K562 (cell line): ENCODE data around the gene PLK5. TPM values are rescaled to one million over a fixed set of nuclear protein-coding genes. Genes with fewer than 3 reads are reported as not detected.

Experiments
- ATAC-seq: fragments of 200-7000 bp; cut with Tn5 transposase; 3 replicates; pipeline ENCODE4 v1.9.1; 2020; ENCODE audit warnings: moderate library complexity
- BruUV-seq: library from RNA; stranded (reverse); fragments of 400-500 nt; replicated peaks from 2 replicates; lab custom pipeline; 2021; lab: Mats Ljungman, UMichigan
- CTCF ChIA-PET: fragments of 300-600 bp; formaldehyde crosslinking; extraction: SDS; loops from one replicate; lab custom pipeline; 2021; ENCODE audit warnings: low intra/inter-chr PET ratio; lab: Yijun Ruan, JAX
- POLR2A ChIA-PET: fragments of 300-600, 350-650 bp; sonication (Branson Sonifier 250); formaldehyde crosslinking; extraction: SDS; loops from one replicate; lab custom pipeline; 2021; ENCODE audit warnings: antibody characterized with exemption, inconsistent platforms; lab: Yijun Ruan, JAX
- DNase-seq, 4 experiments: peaks; one replicate each; pipeline versions ENCODE4 v3.0.0 to v3.0.0-alpha.2; 2011 to 2018; ENCODE audit warnings: low spot score in 3 of 4, mixed read lengths in 3 of 4; ENCODE audit errors: extremely low read depth in 1 of 4
- FAIRE-seq: peaks from 2 replicates; lab custom pipeline; 2011; peaks lifted over from hg19 to GRCh38; lab: Jason Lieb, UNC
- H2AFZ ChIP-seq: 2 replicates; pipeline ENCODE4 v1.6.0; 2011; ENCODE audit warnings: low read depth, low read length, control low read depth, inconsistent platforms
- H3K27ac ChIP-seq: fragments of 200-600 bp; 3 replicates; pipeline ENCODE4 v1.8.0; 2011; ENCODE audit warnings: low read depth, mild to moderate bottlenecking, control low read depth, inconsistent platforms, low read length, moderate library complexity, mixed read lengths; ENCODE audit errors: extremely low read depth
- H3K27me3 ChIP-seq, 2 experiments: fragments of 300-600 bp in 1 of 2; 2 replicates in 1 of 2; 3 replicates in 1 of 2; pipeline versions ENCODE4 v1.6.0 to v1.8.0; 2011; ENCODE audit warnings: inconsistent platforms in 2 of 2, low read length in 2 of 2, mild to moderate bottlenecking in 1 of 2, mixed read lengths in 1 of 2, moderate library complexity in 1 of 2; ENCODE audit not compliant: control insufficient read depth in 2 of 2, insufficient read depth in 2 of 2
- H3K36me3 ChIP-seq: fragments of 300-600 bp; 3 replicates; pipeline ENCODE4 v1.8.0; 2011; ENCODE audit warnings: mild to moderate bottlenecking, low read length, inconsistent platforms; ENCODE audit not compliant: control insufficient read depth, insufficient read depth
- H3K4me1 ChIP-seq, 2 experiments: fragments of 200-600 bp in 1 of 2; replicated peaks in 1 of 2; 2 replicates in 1 of 2; 3 replicates in 1 of 2; pipeline versions ENCODE4 v1.5.1 to v1.8.0; 2011; ENCODE audit warnings: inconsistent platforms in 2 of 2, low read length in 2 of 2, mild to moderate bottlenecking in 1 of 2, mixed read lengths in 1 of 2, moderate library complexity in 1 of 2; ENCODE audit not compliant: control insufficient read depth in 2 of 2, insufficient read depth in 2 of 2
- H3K4me2 ChIP-seq: 2 replicates; pipeline ENCODE4 v1.6.1; 2011; ENCODE audit warnings: low read length, control low read depth, inconsistent platforms, mixed read lengths; ENCODE audit not compliant: insufficient read depth
- H3K4me3 ChIP-seq: fragments of 200-600 bp; sonication (generic), shearing (Covaris generic); 2 replicates; pipeline ENCODE4 v1.5.1; 2016; ENCODE audit warnings: control low read depth, inconsistent platforms
- H3K79me2 ChIP-seq: fragments of 200-600 bp; 3 replicates; pipeline ENCODE4 v1.8.0; 2011; ENCODE audit warnings: low read length, inconsistent platforms; ENCODE audit not compliant: control insufficient read depth, insufficient read depth
- H3K9ac ChIP-seq, 2 experiments: 2 replicates each; pipeline versions ENCODE4 v1.6.0 to v1.6.1; 2011; ENCODE audit warnings: low read depth in 2 of 2, low read length in 2 of 2, control low read depth in 1 of 2, inconsistent platforms in 1 of 2, mild to moderate bottlenecking in 1 of 2, mixed read lengths in 1 of 2; ENCODE audit not compliant: insufficient read depth in 1 of 2
- H3K9me1 ChIP-seq: one replicate; pipeline ENCODE4 v1.6.0; 2011; ENCODE audit warnings: inconsistent platforms, mild to moderate bottlenecking, low read length, moderate library complexity; ENCODE audit not compliant: control insufficient read depth, insufficient read depth
- H3K9me3 ChIP-seq: replicated peaks from 2 replicates; pipeline ENCODE4 v1.5.1; 2011; ENCODE audit warnings: low read depth, low read length, inconsistent platforms; ENCODE audit not compliant: control insufficient read depth, insufficient read depth
- H4K20me1 ChIP-seq: replicated peaks from 2 replicates; pipeline ENCODE4 v1.6.1; 2011; ENCODE audit warnings: low read length, inconsistent platforms, mixed read lengths; ENCODE audit not compliant: control insufficient read depth, insufficient read depth
- ATF4 ChIP-seq: fragments of 450-650 bp; formaldehyde crosslinking; IDR thresholded peaks from 2 replicates; pipeline ENCODE4 v1.4.0; 2022; ENCODE audit warnings: mild to moderate bottlenecking, moderate library complexity
- ELK3 ChIP-seq: fragments of 450-650 bp; formaldehyde crosslinking; IDR thresholded peaks from 2 replicates; pipeline ENCODE4 v1.4.0; 2020; ENCODE audit warnings: mild to moderate bottlenecking
- GABPB1 ChIP-seq: sonication (generic); formaldehyde crosslinking; IDR thresholded peaks from 2 replicates; pipeline ENCODE4 v1.8.0; 2022; ENCODE audit warnings: mild to moderate bottlenecking, missing genetic modification reagents
- HIVEP1 ChIP-seq: fragments of 250-450 bp; sonication (Bioruptor Pico); IDR thresholded peaks from 2 replicates; pipeline ENCODE4 v1.4.0; 2020; ENCODE audit warnings: mild to moderate bottlenecking
- ILF3 ChIP-seq: fragments of 450-650 bp; IDR thresholded peaks from 2 replicates; pipeline ENCODE4 v1.6.1; 2018; ENCODE audit warnings: antibody characterized with exemption, mild to moderate bottlenecking, moderate library complexity, borderline replicate concordance
- MED1 ChIP-seq: sonication (generic); formaldehyde crosslinking; IDR thresholded peaks from 2 replicates; pipeline ENCODE4 v1.8.1; 2023; ENCODE audit warnings: missing genetic modification reagents, borderline replicate concordance
- PTRF ChIP-seq: fragments of 450-650 bp; IDR thresholded peaks from 2 replicates; pipeline ENCODE4 v1.6.1; 2016; ENCODE audit warnings: mild to moderate bottlenecking, missing genetic modification characterization, missing compliant biosample characterization
- SFPQ ChIP-seq: fragments of 200-400 bp; formaldehyde crosslinking; IDR thresholded peaks from 2 replicates; pipeline ENCODE4 v1.6.1; 2017; ENCODE audit warnings: mild to moderate bottlenecking, low read depth, low read length, moderate library complexity
- SMAD1 ChIP-seq: fragments of 150-350 bp; IDR thresholded peaks from 2 replicates; pipeline ENCODE4 v1.6.1; 2014; ENCODE audit warnings: low read length, low read depth; ENCODE audit not compliant: partially characterized antibody
- SP2 ChIP-seq: IDR thresholded peaks from 2 replicates; pipeline ENCODE4 v1.6.1; 2011; ENCODE audit warnings: mild to moderate bottlenecking, low read depth, low read length, moderate library complexity; ENCODE audit not compliant: poor library complexity, severe bottlenecking; ENCODE audit errors: extremely low read depth
- ZBTB11 ChIP-seq, 3 experiments: fragments of 200-800 bp in 1 of 3; fragments of 250-450 bp in 1 of 3; fragments of 450-650 bp in 1 of 3; sonication (Bioruptor Pico) in 1 of 3; sonication (Bioruptor generic) in 1 of 3; formaldehyde crosslinking in 1 of 3; IDR thresholded peaks; 2 replicates each; pipeline versions ENCODE4 v1.6.1 to v1.8.0; 2016 to 2022; ENCODE audit warnings: mild to moderate bottlenecking in 2 of 3, missing genetic modification characterization in 2 of 3, missing compliant biosample characterization in 1 of 3, moderate library complexity in 1 of 3
- ZNF175 ChIP-seq: fragments of 200-800 bp; sonication (Bioruptor generic); IDR thresholded peaks from 2 replicates; pipeline ENCODE4 v1.6.1; 2016; ENCODE audit warnings: low read depth, mild to moderate bottlenecking, missing genetic modification characterization, missing compliant biosample characterization
- ZNF212 ChIP-seq: fragments of 450-650 bp; formaldehyde crosslinking; IDR thresholded peaks from 2 replicates; pipeline ENCODE4 v1.4.0; 2020; ENCODE audit warnings: mild to moderate bottlenecking
- WGBS: fragments of 100-300 bp; shearing (Covaris generic); methylation state at CpG from one replicate; pipeline ENCODE4 v1.1.6; 2016; ENCODE audit warnings: low coverage, mixed read lengths; ENCODE audit not compliant: insufficient coverage; ENCODE audit errors: missing lambda C conversion rate; 5-methylcytosine and 5-hydroxymethylcytosine counted together
- in situ Hi-C: fragments of 300-500 bp; cut with MboI; formaldehyde crosslinking; loops from 4 replicates; pipeline ENCODE4 v1.15.0; 2018; ENCODE audit warnings: inconsistent platforms, mixed read lengths
- intact Hi-C: fragments of 100-400 bp; cut with micrococcal nuclease; formaldehyde crosslinking; loops from 2 replicates; pipeline ENCODE4 v1.14.2; 2022
- polyA plus RNA-seq, 8 experiments: library from polyadenylated mRNA; depleted of rRNA in 4 of 8; stranded (reverse) in 5 of 8; unstranded in 3 of 8; fragments of >200 nt; fragmentation: Nextera tagmentation in 2 of 8; fragmentation: Illumina TruSeq in 1 of 8; extraction: Ambion mirVana in 2 of 8; extraction: Trizol in 1 of 8; gene quantifications; 2 replicates each; pipeline versions ENCODE4 v1.2.1 to v1.2.3, GENCODE V29; 2011 to 2014; ENCODE audit warnings: inconsistent platforms in 1 of 8, missing spikeins in 1 of 8
- total RNA-seq, 7 experiments: library from RNA; depleted of rRNA in 6 of 7; stranded (reverse); fragments of >200 nt in 6 of 7; fragmentation: Illumina TruSeq in 2 of 7; extraction: Trizol in 2 of 7; gene quantifications; 2 replicates each; pipeline versions ENCODE4 v1.2.1 to v1.2.3, GENCODE V29; 2011 to 2021; ENCODE audit warnings: low replicate concordance in 1 of 7

Gene PLK5
- total and polyA plus RNA-seq, 9 of the 15 experiments (the other 6 are each of a cell fraction or from before 2014, with no cell fraction given): 0.04 to 0.23 (median 0.11) TPM; not detected in 5

GRCh38 chr19:1534972-1535371, 11.1 kb downstream of the PLK5 start:
- Histone ChIP-seq H3K4me3 (no peak overlapping the region), H4K20me1 (no peaks in the 10 kb centered on the region), H3K4me2 (no peak overlapping the region), H3K9ac (peak overlapping the region in 1 of 2 experiments; percentile 35; a peak in 1 of 4 replicates), H3K4me1 (peaks cover 0 to 19% of the 10 kb centered on the region in 2 experiments; a peak in 2 of 5 replicates), H3K36me3 (no peaks in the 10 kb centered on the region), H2AFZ (no peak overlapping the region), H3K9me3 (no peaks in the 10 kb centered on the region), H3K27me3 (peaks cover 1 to 16% of the 10 kb centered on the region in 2 experiments; a peak in 2 of 5 replicates), H3K27ac (no peak overlapping the region), H3K9me1 (no peaks in the 10 kb centered on the region), H3K79me2 (no peaks in the 10 kb centered on the region)
- ChIA-PET CTCF (no interaction called here), POLR2A (no interaction called here)
- FAIRE-seq (no peak), DNase-seq (no peak), ATAC-seq (no peak)
- in situ Hi-C loops (no loop called here), intact Hi-C loops (no loop called here)
- no TSS peak for BruUV-seq
- 58% methylated on average over 8 of the region's 14 CpGs for WGBS
- TF ChIP-seq SFPQ: no peak
- no peak for TF ChIP-seq MED1 (CRISPR knock-in tag)
- no peak for TF ChIP-seq PTRF
- no peak for TF ChIP-seq ZNF175
- TF ChIP-seq ATF4 (CRISPR knock-in tag): no peak
- no peak for TF ChIP-seq ZBTB11 (CRISPR knock-in tag; IDR thresholded peaks at IDR 0.05)
- TF ChIP-seq SMAD1: no peak
- no peak for TF ChIP-seq ELK3 (CRISPR knock-in tag)
- no peak for TF ChIP-seq GABPB1 (CRISPR knock-in tag)
- TF ChIP-seq ILF3: no peak
- no peak for TF ChIP-seq SP2
- no peak for TF ChIP-seq ZNF212 (CRISPR knock-in tag)
- no peak for TF ChIP-seq HIVEP1 (CRISPR knock-in tag)
